GM06990 (cell line): ENCODE measurements around the gene MMP21.

Experiments
- DNase-seq: peaks from one replicate; pipeline ENCODE4 v3.0.0-alpha.2; 2011; ENCODE audit not compliant: insufficient read length; ENCODE audit errors: extremely low read depth
- H3K27me3 ChIP-seq: replicated peaks from 2 replicates; pipeline ENCODE4 v1.6.0; 2011; ENCODE audit warnings: low read length; ENCODE audit not compliant: control insufficient read depth, insufficient read depth
- H3K36me3 ChIP-seq: 2 replicates; pipeline ENCODE4 v1.5.1; 2011; ENCODE audit warnings: low read length; ENCODE audit not compliant: control insufficient read depth, insufficient read depth
- H3K4me3 ChIP-seq: replicated peaks from 2 replicates; pipeline ENCODE4 v1.5.1; 2011; ENCODE audit warnings: low read depth, mild to moderate bottlenecking, control low read depth, low read length
- CTCF ChIP-seq: IDR thresholded peaks from 2 replicates; pipeline ENCODE4 v1.5.1; 2011; ENCODE audit warnings: low read length, control low read depth, mild to moderate bottlenecking, inconsistent platforms; ENCODE audit not compliant: insufficient read depth, poor library complexity, severe bottlenecking

MMP21 gene

GRCh38 chr10:125779403-125780327, 4.0 kb upstream of the MMP21 start:
- DNase-seq = no peak
- no peaks in the 10 kb centered on the region; the same call in 1 of the 2 replicates for H3K27me3 ChIP-seq
- no peaks in the 10 kb centered on the region for H3K36me3 ChIP-seq
- H3K4me3 ChIP-seq = no peak overlapping the region
- TF ChIP-seq CTCF = no peak

DNA sequence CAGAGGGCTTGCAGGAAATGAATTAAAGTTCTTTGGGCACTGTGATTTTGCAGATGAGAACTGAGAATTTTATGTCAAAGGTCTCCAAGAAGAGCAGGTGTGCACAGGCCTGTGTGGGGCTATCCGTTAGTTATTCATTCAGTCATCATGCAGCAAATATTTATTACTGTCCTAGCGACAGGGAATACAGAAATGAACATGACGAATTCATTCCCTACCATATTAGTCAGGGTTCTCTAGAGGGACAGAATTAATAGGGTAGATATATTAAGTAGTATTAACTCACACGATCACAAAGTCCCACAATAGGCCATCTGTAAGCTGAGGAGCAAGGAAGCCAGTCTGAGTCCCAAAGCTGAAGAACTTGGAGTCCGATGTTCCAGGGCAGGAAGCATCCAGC, 2.9 kb upstream of the MMP21 start:
- H3K4me3 ChIP-seq = no peak overlapping the region
- no peaks in the 10 kb centered on the region; the same call in 1 of the 2 replicates for H3K27me3 ChIP-seq
- TF ChIP-seq CTCF = no peak
- DNase-seq = no peak
- H3K36me3 ChIP-seq = no peaks in the 10 kb centered on the region

DNA sequence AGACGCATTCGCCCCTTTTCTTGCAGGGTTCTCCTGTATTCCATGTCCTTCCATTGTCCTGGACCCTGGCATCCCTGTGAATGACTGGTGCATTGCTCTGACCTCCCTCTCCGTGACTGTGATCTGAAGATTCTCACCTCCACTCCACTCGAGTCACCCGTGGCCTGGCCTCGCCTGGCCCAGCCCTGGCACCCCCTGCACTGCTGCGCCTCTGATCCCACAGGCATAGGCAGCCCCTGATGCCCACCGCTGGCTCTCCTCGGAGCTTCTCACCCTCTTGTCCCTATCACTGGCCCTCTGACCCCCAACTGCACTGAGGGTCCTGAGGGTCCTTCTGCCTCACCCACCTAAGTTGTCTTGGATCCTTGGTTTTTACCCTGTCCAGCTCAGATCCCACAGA, 2.2 kb upstream of the MMP21 start:
- no peaks in the 10 kb centered on the region for H3K36me3 ChIP-seq
- H3K4me3 ChIP-seq = no peak overlapping the region
- H3K27me3 ChIP-seq = no peaks in the 10 kb centered on the region; the same call in 1 of the 2 replicates
- no peak for TF ChIP-seq CTCF
- DNase-seq = no peak

- TF ChIP-seq CTCF = no peak
- no peaks in the 10 kb centered on the region; the same call in 1 of the 2 replicates for H3K27me3 ChIP-seq
- H3K36me3 ChIP-seq = no peaks in the 10 kb centered on the region
- no peak for DNase-seq
- H3K4me3 ChIP-seq = no peak overlapping the region
Measured at GRCh38 chr10:125774581-125775191, 935 bp downstream of the MMP21 start.

DNA sequence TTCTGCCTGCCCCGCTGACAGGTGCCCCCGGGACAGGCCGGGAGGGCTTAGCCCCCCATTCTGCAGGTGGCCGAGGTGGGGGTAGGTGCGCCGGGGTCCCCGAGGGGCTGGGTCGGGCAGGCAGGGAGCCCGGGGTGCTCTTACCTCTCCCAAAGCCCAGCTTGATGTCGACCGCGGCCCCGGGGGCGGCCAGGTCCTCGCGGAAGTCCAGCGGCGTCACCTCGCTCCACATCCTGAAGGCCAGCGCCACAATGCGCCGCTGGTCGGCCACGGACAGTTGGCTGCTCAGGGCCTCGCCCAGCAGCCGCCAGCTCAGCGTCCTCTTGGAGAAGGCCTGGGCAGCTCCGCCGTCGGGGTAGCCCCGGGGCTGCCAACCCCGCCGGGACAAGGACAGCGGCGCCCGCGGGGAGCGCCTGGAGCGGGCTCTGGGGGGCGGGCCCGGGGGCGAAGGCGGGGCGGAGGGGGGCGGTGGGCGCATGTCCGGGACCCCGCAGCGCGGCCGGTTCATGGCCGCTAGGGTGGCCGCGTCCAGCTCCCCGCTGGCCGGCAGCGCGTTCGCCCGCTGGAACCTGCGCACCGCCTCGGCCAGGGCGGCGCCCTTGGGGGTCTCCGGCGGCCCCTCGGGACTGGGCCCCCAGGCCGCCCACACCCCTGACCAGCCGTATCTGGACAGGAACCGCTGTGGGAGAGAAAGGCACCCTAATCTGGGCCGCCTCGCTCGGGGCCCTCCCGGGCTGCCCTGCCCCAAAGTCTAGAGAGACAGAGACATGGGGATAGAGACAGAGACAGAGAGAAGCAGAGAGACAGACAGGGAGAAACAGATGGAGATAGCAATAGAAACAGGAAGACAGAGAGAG, 1.7 kb downstream of the MMP21 start:
- Histone ChIP-seq H3K4me3 (no peak overlapping the region), H3K36me3 (peaks cover 4% of the 10 kb centered on the region), H3K27me3 (no peaks in the 10 kb centered on the region; the same call in 1 of the 2 replicates)
- TF ChIP-seq CTCF = no peak
- DNase-seq = no peak
